ENCODE measurements around the gene ESPL1.
A peak's percentile ranks its signal among the peaks of the same experiment; 100 is the strongest.

ESPL1 gene

DNA sequence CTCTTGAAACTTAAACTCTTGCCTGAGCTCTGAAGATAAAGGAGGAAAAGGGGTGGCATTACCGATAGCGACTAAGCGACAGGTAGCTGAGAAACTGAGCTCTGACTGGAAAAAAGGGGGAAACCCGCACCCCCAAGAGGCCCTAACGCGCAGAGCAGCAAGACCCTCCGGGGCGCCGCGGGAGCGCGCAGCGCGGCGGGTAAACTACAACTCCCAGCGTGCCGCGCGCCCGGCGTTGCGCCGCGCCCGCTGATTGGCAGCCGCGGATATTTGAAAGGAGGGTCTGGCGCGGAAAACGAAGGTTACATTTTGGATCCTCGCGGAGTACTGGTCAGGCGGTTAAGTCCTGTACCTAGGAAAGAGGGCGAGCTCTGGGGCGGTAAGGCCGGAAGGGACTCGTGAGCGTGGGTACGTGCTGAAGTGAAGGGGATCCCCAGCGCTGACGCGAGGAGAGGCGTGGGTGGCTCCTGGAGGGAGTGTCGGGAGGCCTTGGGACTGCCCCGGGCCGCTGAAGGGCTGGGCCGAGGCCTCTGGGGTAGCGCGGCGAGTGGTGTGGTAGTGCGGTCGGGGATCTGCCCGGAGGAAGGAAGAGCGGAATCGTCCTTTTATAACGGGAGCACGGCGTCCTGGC lies at the start of gene ESPL1:
Gene ESPL1 (plus strand): TSS at position 301 of the 631 bp plus-strand sequence. CDS start 468 bp downstream, outside the sequence.
- Histone ChIP-seq H3K27me3 (ENCODE audit: control insufficient read depth in 5 of 5, insufficient read depth in 4 of 5, low read length in 5 of 5) (peaks cover 0 to 2% (median 0%) of the 10 kb centered on the region in 5 donors), H3K9me3 (ENCODE audit: control insufficient read depth in 5 of 5, low read length in 5 of 5) (no peaks in the 10 kb centered on the region), H3K27ac (ENCODE audit: low read depth, low read length) (peak within 1 kb of the TSS; percentile 46), H3K36me3 (ENCODE audit: control insufficient read depth in 5 of 5, insufficient read depth in 5 of 5, low read length in 5 of 5) (no peaks in the 10 kb centered on the region), H3K4me1 (ENCODE audit: control insufficient read depth in 5 of 5, insufficient read depth in 5 of 5, low read length in 5 of 5) (peaks cover 0 to 17% (median 11%) of the 10 kb centered on the region in 5 donors), H3K9ac (ENCODE audit: low read length in 5 of 5) (peak within 1 kb of the TSS in 4 of 5 donors; percentile 58 to 84 (median 80)), H3K4me3 (ENCODE audit: low read depth in 1 of 5, low read length in 5 of 5) (peak within 1 kb of the TSS; percentile 78 to 87 (median 81))

DNA sequence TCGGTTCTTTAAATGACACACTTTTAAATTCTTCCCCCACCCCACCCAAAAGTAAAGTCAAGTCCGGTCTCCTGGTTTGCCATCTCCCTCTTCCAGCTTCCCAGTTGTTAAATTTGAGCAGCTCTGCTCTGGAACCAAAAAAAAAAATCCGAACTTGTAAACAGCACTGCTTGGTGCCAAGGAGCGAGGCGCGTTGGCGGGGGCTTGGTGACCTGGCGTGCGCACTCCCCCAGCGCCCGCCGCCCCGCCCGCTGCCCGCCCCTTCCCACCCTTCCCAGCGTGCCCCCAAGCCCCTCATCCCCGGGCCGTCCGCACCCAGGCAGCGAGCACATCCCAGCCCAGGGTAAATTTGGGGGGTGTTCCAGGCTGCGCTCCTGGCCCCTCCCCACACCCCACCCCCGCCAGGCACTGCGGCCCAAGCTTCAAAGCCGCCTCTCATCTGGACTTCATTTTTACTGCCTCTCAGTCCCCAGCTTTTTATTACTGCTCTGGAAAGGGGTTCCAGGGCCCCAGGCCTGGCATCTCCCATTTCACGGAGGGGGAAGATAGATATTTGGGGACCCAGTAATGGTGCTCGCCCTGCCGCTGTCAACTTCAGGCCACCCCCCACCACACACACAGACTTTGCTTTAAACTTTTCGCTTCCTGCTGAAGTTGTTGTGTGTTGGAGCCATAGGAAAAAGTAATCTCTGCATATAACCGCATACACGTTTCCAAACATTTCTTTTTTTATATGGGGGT lies 49.4 kb upstream of the ESPL1 start:
- peak overlapping the region; percentile 100 for H3K27ac ChIP-seq (ENCODE audit: low read depth, low read length)
- H3K9ac ChIP-seq (ENCODE audit: low read length in 5 of 5) = peak overlapping the region; percentile 38 to 84 (median 59)
- peaks cover 22 to 90% (median 83%) of the 10 kb centered on the region in 5 donors for H3K4me1 ChIP-seq (ENCODE audit: control insufficient read depth in 5 of 5, insufficient read depth in 5 of 5, low read length in 5 of 5)
- peak overlapping the region; percentile 84 to 97 (median 94) for H3K4me3 ChIP-seq (ENCODE audit: low read depth in 1 of 5, low read length in 5 of 5)
- no peaks in the 10 kb centered on the region for H3K27me3 ChIP-seq (ENCODE audit: control insufficient read depth in 5 of 5, insufficient read depth in 4 of 5, low read length in 5 of 5)
- H3K36me3 ChIP-seq (ENCODE audit: control insufficient read depth in 5 of 5, insufficient read depth in 5 of 5, low read length in 5 of 5) = peaks cover 0 to 21% (median 19%) of the 10 kb centered on the region in 5 donors
- no peaks in the 10 kb centered on the region for H3K9me3 ChIP-seq (ENCODE audit: control insufficient read depth in 5 of 5, low read length in 5 of 5)

DNA sequence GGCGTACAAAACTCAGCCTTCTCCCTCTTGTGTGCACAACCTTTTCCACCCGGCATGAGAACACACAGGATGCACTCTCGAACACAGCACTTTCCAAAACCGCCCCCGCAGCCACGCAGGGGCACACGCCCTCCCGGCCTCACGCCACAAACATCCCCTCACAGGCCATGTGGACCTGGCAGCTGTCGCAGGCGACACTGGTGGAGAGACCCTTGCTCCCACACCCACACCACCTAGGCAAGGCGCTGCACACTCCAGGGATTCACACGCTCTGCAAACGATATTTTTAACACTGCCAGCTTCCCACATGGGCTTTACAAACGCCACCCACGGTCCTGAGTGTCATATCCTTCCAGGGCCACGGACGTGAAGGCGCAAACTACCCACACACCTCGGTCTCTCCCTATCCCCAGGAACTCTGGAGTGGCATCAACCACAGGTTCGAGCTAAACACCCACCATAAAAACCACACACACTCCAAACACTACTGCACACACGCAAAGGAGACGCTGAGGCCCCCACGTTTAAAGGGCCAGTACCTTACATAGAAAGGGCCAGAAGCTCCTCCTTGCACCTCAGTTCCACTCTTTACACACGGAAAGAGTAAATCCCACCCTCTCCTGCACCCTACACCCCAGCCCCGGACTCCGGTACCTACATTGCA lies 48.7 kb upstream of the ESPL1 start:
- H3K9me3 ChIP-seq (ENCODE audit: control insufficient read depth in 5 of 5, low read length in 5 of 5) = no peaks in the 10 kb centered on the region
- H3K27me3 ChIP-seq (ENCODE audit: control insufficient read depth in 5 of 5, insufficient read depth in 4 of 5, low read length in 5 of 5) = no peaks in the 10 kb centered on the region
- peak overlapping the region; percentile 84 to 97 (median 94) for H3K4me3 ChIP-seq (ENCODE audit: low read depth in 1 of 5, low read length in 5 of 5)
- H3K9ac ChIP-seq (ENCODE audit: low read length in 5 of 5) = peak overlapping the region; percentile 57 to 84 (median 63)
- peaks cover 23 to 89% (median 82%) of the 10 kb centered on the region in 5 donors for H3K4me1 ChIP-seq (ENCODE audit: control insufficient read depth in 5 of 5, insufficient read depth in 5 of 5, low read length in 5 of 5)
- peak overlapping the region; percentile 100 for H3K27ac ChIP-seq (ENCODE audit: low read depth, low read length)
- peaks cover 0 to 14% (median 12%) of the 10 kb centered on the region in 5 donors for H3K36me3 ChIP-seq (ENCODE audit: control insufficient read depth in 5 of 5, insufficient read depth in 5 of 5, low read length in 5 of 5)

DNA sequence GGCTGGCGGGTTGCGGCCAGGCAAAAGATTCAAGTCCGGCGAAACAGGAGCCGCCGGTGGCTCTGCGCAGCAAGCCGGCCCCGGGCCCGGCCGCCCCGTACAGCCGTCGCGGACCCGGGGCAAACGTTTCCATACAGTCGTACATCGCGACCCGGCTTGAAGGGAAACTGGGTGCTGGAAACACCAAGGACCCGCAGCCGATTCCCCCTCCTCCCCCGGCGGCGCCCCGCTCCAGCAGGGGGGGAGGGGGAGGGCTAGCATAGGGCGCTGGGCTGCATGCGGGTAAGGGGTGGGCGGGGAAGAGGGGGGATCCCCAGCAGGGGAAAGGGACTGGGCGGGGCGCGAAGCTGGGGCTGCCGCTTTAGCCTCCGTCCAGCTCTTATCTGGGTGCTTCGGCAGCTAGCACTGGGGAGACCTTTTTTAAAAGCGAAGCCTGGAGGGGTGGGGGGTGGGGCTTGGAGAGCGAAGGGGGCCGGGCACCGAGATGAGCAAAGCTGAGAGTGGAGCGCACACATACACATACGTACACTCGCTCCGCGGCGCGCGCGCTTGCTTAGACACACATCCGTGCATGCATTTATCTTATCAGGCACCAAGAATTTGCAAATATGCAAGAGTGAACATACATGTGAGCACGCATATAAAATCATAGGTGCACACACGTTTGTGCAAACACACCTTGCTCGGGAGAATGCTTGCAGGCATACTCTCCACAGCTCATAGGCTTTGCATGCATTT lies 48.0 kb upstream of the ESPL1 start:
- H3K9ac ChIP-seq (ENCODE audit: low read length in 5 of 5) = peak overlapping the region; percentile 19 to 84 (median 63)
- no peaks in the 10 kb centered on the region for H3K27me3 ChIP-seq (ENCODE audit: control insufficient read depth in 5 of 5, insufficient read depth in 4 of 5, low read length in 5 of 5)
- H3K4me1 ChIP-seq (ENCODE audit: control insufficient read depth in 5 of 5, insufficient read depth in 5 of 5, low read length in 5 of 5) = peaks cover 21 to 88% (median 77%) of the 10 kb centered on the region in 5 donors
- H3K36me3 ChIP-seq (ENCODE audit: control insufficient read depth in 5 of 5, insufficient read depth in 5 of 5, low read length in 5 of 5) = peaks cover 0 to 8% (median 7%) of the 10 kb centered on the region in 5 donors
- no peaks in the 10 kb centered on the region for H3K9me3 ChIP-seq (ENCODE audit: control insufficient read depth in 5 of 5, low read length in 5 of 5)
- H3K4me3 ChIP-seq (ENCODE audit: low read depth in 1 of 5, low read length in 5 of 5) = peak overlapping the region; percentile 84 to 97 (median 94)
- peak overlapping the region; percentile 100 for H3K27ac ChIP-seq (ENCODE audit: low read depth, low read length)

DNA sequence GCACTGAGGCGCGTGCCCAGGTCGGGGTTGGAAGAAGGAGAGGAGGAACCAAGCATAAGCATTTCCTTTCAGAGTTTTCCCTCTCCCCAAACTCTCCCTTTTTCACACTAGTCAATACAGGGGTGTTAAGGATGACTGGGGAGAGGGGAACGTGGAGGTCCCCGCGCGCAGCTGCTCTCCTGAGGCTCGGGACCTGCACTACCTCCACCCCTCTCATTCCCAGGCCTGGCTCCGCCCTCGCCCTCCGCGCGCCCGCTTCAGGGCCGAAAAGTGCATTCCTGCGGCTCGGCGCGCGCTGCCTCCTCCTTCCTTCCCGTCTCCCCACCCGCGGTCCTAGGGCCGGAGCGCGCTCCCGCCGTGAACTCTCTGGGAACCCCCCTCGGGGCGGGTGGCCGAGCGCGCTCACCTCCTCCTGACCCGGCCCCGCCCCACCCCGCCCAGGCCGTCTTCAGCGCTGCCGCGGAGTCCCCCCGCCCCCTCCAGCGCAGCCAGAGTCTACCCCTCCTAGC lies 47.4 kb upstream of the ESPL1 start:
- H3K27ac ChIP-seq (ENCODE audit: low read depth, low read length) = peak overlapping the region; percentile 100
- peak overlapping the region; percentile 84 to 96 (median 94) for H3K4me3 ChIP-seq (ENCODE audit: low read depth in 1 of 5, low read length in 5 of 5)
- no peaks in the 10 kb centered on the region for H3K27me3 ChIP-seq (ENCODE audit: control insufficient read depth in 5 of 5, insufficient read depth in 4 of 5, low read length in 5 of 5)
- peak overlapping the region; percentile 19 to 98 (median 96) for H3K9ac ChIP-seq (ENCODE audit: low read length in 5 of 5)
- H3K9me3 ChIP-seq (ENCODE audit: control insufficient read depth in 5 of 5, low read length in 5 of 5) = no peaks in the 10 kb centered on the region
- peaks cover 0 to 1% (median under 1%) of the 10 kb centered on the region in 5 donors for H3K36me3 ChIP-seq (ENCODE audit: control insufficient read depth in 5 of 5, insufficient read depth in 5 of 5, low read length in 5 of 5)
- H3K4me1 ChIP-seq (ENCODE audit: control insufficient read depth in 5 of 5, insufficient read depth in 5 of 5, low read length in 5 of 5) = peaks cover 17 to 84% (median 70%) of the 10 kb centered on the region in 5 donors

DNA sequence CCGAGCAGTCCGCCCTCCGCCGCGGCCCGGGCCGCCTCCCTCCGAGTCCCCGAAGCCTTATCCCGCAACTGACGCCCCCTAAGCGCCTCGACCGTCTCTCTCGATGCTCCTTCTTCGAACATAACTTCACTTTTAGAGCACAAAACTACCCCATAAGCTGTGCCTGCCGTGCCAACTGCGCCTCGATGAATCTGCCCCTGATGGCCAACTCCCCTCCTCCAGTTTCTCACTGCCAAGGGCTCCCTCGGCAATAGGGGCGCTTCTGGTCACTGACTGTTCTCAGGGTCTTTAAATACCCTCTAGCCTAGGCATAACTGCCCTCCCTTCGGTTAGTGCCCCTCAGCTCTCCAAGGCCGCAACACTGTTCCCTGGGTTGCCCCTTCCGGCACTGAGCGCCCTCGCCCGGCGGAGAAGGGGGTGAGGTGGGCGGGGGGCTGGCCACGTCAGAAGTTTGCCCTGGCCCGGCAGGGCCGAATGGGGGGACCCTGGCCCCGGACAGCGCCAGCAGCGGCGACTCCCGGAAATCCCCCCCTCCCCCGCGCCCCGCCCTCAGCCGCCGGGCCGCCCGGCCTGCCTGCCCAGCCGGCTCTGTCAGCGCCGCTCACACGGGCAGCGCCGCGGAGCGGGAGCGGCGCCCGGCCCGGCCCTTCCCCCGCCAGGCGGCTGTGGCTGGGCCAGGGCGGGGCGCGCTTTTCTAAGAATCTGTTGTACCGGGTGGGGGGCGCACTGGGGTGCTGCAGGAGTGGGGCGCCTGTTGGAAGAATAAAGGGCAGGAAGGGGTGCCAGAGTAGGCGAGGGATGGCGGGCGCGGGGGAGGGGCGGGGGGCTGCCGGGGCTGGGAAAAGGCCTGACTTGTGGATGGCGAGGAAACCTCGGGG lies 46.7 kb upstream of the ESPL1 start:
- Histone ChIP-seq H3K9ac (ENCODE audit: low read length in 5 of 5) (peak overlapping the region; percentile 77 to 98 (median 96)), H3K36me3 (ENCODE audit: control insufficient read depth in 5 of 5, insufficient read depth in 5 of 5, low read length in 5 of 5) (no peaks in the 10 kb centered on the region), H3K27ac (ENCODE audit: low read depth, low read length) (peak overlapping the region; percentile 100), H3K27me3 (ENCODE audit: control insufficient read depth in 5 of 5, insufficient read depth in 4 of 5, low read length in 5 of 5) (no peaks in the 10 kb centered on the region), H3K4me3 (ENCODE audit: low read depth in 1 of 5, low read length in 5 of 5) (peak overlapping the region; percentile 70 to 91 (median 84)), H3K9me3 (ENCODE audit: control insufficient read depth in 5 of 5, low read length in 5 of 5) (no peaks in the 10 kb centered on the region), H3K4me1 (ENCODE audit: control insufficient read depth in 5 of 5, insufficient read depth in 5 of 5, low read length in 5 of 5) (peaks cover 11 to 77% (median 65%) of the 10 kb centered on the region in 5 donors)

DNA sequence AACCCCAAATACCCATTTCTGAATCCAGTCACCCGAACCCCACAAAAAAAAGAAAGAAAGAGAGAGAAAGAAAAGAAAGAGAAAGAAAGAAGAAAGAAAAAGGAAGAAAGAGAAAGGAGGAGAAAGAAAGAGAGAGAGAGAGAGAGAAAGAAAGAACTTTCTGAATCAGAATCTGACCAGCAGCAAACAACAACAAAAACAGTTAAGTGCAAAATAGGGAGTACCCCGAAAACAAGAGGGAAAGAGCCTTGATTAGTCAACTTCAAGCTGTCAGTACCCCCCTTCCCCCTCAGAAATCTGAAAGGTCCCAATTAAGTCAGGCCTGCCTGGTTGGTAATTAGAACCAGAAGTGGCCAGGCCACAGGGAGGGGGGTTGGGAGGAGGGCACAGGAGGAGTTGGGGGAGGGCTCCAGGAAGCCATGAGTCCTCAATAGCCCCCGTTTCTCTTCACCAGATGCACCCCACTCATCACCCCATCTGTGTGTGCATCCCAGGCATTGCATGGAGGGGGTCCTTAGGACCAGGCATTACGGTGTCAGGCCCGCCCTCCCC lies 45.9 kb upstream of the ESPL1 start:
- Histone ChIP-seq H3K9me3 (ENCODE audit: control insufficient read depth in 5 of 5, low read length in 5 of 5) (no peaks in the 10 kb centered on the region), H3K27me3 (ENCODE audit: control insufficient read depth in 5 of 5, insufficient read depth in 4 of 5, low read length in 5 of 5) (no peaks in the 10 kb centered on the region), H3K36me3 (ENCODE audit: control insufficient read depth in 5 of 5, insufficient read depth in 5 of 5, low read length in 5 of 5) (peaks cover 0 to 4% (median 0%) of the 10 kb centered on the region in 5 donors), H3K4me1 (ENCODE audit: control insufficient read depth in 5 of 5, insufficient read depth in 5 of 5, low read length in 5 of 5) (peaks cover 10 to 69% (median 57%) of the 10 kb centered on the region in 5 donors), H3K9ac (ENCODE audit: low read length in 5 of 5) (peak overlapping the region in 4 of 5 donors; percentile 43 to 66 (median 60)), H3K4me3 (ENCODE audit: low read depth in 1 of 5, low read length in 5 of 5) (peak overlapping the region in 4 of 5 donors; percentile 22 to 84 (median 45)), H3K27ac (ENCODE audit: low read depth, low read length) (peak overlapping the region; percentile 100)

DNA sequence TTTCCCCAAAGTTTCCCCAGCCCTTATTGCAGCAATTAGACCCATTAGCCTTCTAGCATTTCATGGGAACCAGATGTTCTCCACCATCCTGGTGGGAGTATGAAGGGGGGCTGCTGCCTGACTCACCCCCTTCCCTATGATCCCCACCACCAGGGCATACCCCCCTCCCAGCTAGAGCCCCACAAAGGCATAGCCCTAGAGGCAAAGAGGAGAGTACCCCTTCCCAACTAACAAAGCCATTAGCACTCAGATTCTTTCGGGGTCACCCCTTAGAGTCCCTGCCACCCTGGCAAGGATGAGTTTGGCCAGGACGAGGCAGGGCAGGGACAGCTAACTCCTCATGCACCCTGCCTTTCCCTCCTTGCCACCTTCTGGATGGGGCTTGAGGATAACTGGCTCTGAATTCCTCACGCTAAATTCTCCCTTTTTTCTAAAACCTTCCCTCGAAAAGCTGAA lies 45.3 kb upstream of the ESPL1 start:
- H3K9ac ChIP-seq (ENCODE audit: low read length in 5 of 5) = peak overlapping the region in 2 of 5 donors; percentile 13 to 38
- no peak overlapping the region for H3K4me3 ChIP-seq (ENCODE audit: low read depth in 1 of 5, low read length in 5 of 5)
- H3K27me3 ChIP-seq (ENCODE audit: control insufficient read depth in 5 of 5, insufficient read depth in 4 of 5, low read length in 5 of 5) = no peaks in the 10 kb centered on the region
- H3K36me3 ChIP-seq (ENCODE audit: control insufficient read depth in 5 of 5, insufficient read depth in 5 of 5, low read length in 5 of 5) = peaks cover 0 to 4% (median 0%) of the 10 kb centered on the region in 5 donors
- peaks cover 9 to 63% (median 51%) of the 10 kb centered on the region in 5 donors for H3K4me1 ChIP-seq (ENCODE audit: control insufficient read depth in 5 of 5, insufficient read depth in 5 of 5, low read length in 5 of 5)
- peak overlapping the region; percentile 100 for H3K27ac ChIP-seq (ENCODE audit: low read depth, low read length)
- no peaks in the 10 kb centered on the region for H3K9me3 ChIP-seq (ENCODE audit: control insufficient read depth in 5 of 5, low read length in 5 of 5)

All from subcutaneous abdominal adipose tissue (tissue), 5 donors.